RWPE1 (cell line): ENCODE measurements around the gene TP63.

Experiments used
- CTCF ChIA-PET: fragments of 350-600 bp; sonication (Branson Sonifier 250); formaldehyde crosslinking; extraction: SDS; loops from one replicate; lab custom pipeline; 2021; lab: Yijun Ruan, JAX
- POLR2A ChIA-PET: fragments of 400-600 bp; formaldehyde crosslinking; extraction: SDS; loops from one replicate; lab custom pipeline; 2020; ENCODE audit warnings: antibody characterized with exemption; ENCODE audit not compliant: low non-redundant PET; lab: Yijun Ruan, JAX
- DNase-seq: peaks from one replicate; pipeline ENCODE4 v3.0.0; 2012; ENCODE audit warnings: low spot score
- H3K27ac ChIP-seq: fragments of 450-650 bp; 2 replicates; pipeline ENCODE4 v1.5.1; 2017
- CTCF ChIP-seq: fragments of 450-650 bp; conservative IDR thresholded peaks from 2 replicates; pipeline ENCODE4 v1.5.1; 2017; ENCODE audit warnings: low read depth, mild to moderate bottlenecking

The TP63 gene

GRCh38 chr3:189937302-189938127, 306.3 kb downstream of the TP63 start:
- H3K27ac ChIP-seq, result peak overlapping the region; percentile 82
- POLR2A ChIA-PET, result no interaction called here
- CTCF ChIA-PET, result interaction anchor here (0.6 kb wide), 1 partner anchor 44 kb away, joined by 3 read pairs; no protein-coding TSS in a partner anchor
- peak; percentile 94 for DNase-seq
- no peak for TF ChIP-seq CTCF

DNA sequence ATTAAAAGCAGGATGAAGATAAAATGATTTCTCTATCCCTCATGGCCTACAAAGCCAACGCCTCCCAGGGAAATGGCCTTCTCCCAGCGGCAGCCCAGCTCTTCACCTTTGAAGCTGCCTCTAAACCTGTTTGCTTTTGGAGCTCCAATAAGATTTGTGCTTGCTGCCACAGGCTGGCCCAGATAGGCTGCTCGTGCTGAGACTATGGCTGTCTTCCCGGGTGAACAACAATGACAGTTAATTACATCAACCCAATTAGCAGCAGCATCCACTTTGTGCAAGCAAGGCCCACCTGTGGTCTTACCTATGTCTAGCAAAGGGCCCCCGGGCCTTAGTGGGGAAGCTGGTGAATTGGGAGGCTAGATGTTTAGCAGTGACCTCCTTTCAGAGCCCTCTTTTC, 309.9 kb downstream of the TP63 start:
- CTCF ChIA-PET, result interaction anchor here (0.6 kb wide), 1 partner anchor 26 kb away, joined by 4 read pairs; no protein-coding TSS in a partner anchor
- POLR2A ChIA-PET, result no interaction called here

DNA sequence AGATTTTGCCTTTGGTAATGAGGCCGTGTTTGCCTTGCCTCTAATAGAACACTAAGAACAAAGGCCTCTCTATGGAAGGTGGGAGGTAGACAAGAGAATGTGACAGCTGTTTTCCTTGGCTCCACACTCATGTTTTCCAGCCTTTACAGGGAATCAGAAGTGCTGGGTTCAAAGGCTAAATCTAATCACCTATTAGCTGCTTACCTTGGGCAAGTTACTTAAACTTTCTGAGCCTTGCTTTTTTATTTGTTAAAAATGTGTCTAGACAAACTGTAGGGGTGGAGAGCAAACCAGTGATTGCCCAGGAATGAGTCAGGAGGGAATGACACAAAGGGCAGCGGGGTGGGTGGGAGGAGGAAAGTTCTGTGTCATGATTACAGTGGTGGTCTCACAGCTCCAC, 310.5 kb downstream of the TP63 start:
- DNase-seq, result peak; percentile 72
- no peak overlapping the region for H3K27ac ChIP-seq
- POLR2A ChIA-PET, result no interaction called here

More for the DNA sequence above, 309.9 kb downstream of the TP63 start:
- DNase-seq, result no peak
- peak overlapping the region; percentile 67 for H3K27ac ChIP-seq
- TF ChIP-seq CTCF, result no peak

DNA sequence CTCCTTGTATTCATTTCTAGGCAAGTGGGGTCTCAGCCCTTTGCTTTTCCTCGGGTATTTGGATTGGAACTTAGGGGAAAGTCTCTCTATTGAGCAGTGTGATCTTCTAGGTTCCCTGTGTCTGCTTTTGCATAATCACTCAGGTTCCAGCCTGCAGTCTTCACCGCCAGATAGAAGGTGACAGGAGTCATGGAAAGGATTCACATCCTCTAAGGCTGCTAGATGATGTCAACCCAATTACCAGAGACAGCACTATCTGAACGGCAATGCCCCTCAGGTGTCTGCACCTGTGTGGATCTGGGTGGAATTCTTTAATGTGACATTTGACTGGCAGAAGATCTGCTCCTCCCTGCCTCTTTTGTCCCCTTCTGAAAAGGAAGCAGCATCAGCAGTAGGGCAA, 311.8 kb downstream of the TP63 start:
- CTCF ChIA-PET, result no interaction called here
- POLR2A ChIA-PET, result no interaction called here
- no peak for TF ChIP-seq CTCF
- DNase-seq, result no peak
- H3K27ac ChIP-seq, result no peak overlapping the region

More for the DNA sequence above, 310.5 kb downstream of the TP63 start:
- CTCF ChIA-PET, result interaction anchor here (0.7 kb wide), 1 partner anchor 448 kb away, joined by 3 read pairs; no protein-coding TSS in a partner anchor
- TF ChIP-seq CTCF, result no peak

DNA sequence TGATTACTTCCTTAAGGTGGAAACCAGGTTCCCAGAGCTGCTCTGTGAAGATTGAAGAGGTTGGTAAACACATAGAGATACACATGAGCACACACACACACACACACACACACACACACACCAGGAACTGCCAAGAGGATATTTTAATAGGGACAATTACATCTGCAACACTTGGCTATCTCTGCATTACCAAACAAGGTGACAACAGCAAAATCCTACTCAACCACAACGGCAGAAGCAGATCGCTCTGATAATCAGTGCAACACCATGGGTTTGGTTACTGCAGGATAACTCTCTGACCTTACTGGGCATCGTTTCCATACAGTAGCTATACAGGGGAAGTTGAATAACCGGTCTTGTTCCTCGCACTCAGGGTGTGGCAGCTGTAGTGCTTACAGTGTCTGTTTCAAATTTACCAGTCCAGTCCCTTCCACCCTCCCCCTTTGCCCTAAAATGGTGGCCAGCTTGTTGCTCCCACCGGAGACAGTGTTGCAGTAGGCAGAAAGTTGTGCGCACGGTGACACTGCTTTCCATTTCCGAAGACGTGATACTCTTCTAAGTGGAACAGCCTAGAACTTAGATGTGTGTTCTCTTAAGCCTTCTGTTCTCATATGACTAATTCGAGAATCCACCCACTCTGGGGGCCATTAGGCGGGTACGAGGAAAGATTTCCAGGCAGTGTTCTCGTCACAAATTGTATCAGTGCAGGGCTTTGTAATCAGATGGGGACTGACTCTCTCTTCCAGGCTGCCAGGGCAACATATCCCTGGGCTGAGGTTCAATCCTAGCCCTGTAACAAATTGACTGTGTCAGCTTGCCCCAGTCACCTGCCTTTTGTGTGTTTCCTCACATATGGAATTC, 313.3 kb downstream of the TP63 start:
- peak; percentile 83 for DNase-seq
- ChIA-PET CTCF (no interaction called here), POLR2A (no interaction called here)
- H3K27ac ChIP-seq, result peak overlapping the region; percentile 38
- TF ChIP-seq CTCF, result no peak
